GM19468 (cell line): ENCODE results near the gene DCAKD.

Source experiments
- ATAC-seq: cut with Tn5 transposase; IDR thresholded peaks from one replicate; pipeline ENCODE4 v1.9.1; 2021; ENCODE audit warnings: mild to moderate bottlenecking, moderate library complexity, moderate number of reproducible peaks; ENCODE audit not compliant: unreplicated experiment; ENCODE audit errors: extremely low read depth

Gene DCAKD, protein sequence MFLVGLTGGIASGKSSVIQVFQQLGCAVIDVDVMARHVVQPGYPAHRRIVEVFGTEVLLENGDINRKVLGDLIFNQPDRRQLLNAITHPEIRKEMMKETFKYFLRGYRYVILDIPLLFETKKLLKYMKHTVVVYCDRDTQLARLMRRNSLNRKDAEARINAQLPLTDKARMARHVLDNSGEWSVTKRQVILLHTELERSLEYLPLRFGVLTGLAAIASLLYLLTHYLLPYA

DNA sequence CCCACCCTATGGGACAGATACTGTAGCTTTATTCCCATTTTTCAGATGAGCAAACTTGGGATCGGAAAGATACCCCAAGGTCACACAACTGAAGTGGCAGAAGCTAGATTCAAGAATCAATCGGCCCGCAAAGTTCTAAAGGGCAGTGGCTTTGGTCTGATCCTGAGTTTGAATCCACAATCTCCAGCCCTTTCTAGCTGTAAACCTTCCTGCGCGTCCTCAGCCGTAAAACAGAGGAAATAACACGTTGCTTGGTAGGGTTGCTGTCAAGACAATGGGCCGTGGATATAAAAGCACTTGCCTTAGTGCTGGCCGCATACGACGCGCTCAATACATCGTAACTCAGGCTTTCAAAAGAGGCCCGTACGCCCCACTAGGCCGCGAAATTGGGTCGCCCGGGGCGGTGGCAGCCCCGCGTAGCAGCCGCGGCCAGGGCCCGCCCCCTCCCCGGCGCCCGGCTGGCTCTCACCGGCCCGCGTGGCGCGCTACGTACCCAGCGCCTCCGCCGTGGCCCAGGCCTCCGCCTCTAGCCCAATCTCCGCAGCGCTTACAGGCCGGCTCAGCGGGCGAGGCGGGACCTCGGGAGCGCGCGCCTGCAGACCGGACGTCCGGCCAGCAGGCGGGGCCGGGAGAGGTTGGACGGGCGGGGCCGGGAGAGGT is at the start of gene DCAKD:
TSS of gene DCAKD (minus strand) at position 573 of the 660 bp plus-strand sequence. CDS start 16,747 bp downstream, outside the sequence.
- ATAC-seq = peak; percentile 79

DNA sequence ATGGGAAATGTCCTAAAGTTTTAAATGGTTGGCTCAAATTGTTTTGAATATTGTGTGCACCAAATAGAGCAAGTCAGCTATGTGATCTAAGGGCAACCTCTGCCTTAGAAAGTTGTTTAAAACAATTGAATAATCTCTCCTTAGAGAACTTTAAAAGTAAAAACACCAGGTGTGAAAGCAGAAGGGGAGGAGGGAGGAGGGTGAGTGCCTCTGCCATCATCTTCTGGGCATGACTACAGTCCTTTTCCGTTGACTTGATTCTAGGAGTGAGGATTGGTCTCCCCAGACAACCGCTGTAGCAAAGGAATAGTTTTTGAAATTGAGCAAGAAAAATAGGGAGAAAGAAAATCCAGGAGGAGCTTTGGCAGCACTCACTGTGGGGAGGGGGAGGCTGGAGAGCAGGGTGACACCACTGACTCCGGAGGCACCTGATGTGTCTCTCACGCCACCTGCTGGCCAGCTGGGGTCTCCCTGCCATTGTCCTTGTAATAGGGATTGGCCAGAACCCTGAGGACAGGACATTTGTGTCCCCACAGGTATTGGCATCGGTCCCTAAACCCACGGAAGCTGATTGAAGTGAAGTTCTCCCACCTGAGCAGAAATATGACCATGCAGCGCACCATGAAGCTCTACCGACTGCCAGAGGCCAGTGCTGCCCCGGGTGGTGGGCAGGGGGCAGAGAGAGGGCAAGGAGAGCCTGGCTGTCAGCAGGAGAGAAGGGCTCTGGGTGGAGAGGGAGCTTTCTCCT is 47.6 kb upstream of the DCAKD start:
- ATAC-seq = no peak

DNA sequence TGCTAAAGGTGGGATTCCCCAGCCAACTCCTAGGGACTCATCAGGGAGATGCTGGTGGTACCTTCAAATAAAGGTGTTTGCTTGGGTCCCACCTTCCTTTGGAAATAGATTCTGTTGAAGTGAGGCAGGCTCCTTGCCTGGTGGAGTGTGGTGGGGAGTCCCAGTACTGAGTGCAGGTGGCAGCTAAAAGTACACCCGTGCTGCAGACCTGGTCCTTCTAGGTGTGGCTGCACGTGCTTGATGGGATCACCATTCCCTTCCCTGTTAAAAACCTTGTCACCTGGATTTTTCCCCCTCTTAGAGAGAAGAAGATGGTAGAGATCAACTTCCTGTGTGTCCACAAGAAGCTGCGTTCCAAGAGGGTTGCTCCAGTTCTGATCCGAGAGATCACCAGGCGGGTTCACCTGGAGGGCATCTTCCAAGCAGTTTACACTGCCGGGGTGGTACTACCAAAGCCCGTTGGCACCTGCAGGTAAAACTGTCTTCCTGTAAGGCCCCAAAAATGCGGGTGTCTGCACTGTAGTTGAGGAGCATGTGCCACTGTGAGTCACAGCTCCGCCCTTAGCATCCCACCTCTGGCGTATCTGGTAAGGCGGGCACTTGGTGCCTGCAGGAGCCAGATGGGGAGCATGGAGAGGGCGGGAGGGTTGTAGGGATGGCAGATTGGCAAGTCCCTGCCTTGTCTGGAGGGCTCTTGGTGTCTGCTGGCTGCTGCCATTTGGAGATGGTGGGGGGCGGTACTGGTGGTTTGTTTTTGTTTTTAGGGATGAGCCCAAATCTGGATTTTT is 46.8 kb upstream of the DCAKD start:
- ATAC-seq = no peak

DNA sequence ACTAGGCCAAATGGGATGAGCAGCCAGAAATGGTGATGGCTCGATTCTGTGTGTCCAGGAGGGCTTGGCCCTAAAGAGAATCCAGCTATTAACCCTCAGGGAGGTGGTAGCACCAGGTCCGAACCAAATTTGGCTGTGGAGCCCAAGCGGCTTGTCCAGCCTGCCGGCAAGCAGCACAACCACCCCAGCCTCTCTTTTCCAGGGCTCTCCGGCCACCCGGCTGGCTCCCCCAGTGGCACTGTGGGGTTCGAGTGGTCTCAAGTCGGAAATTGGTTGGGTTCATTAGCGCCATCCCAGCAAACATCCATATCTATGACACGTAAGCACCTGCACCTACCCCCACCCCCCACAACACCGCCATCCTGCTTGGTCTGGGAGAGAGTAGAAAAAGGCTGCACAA is 45.5 kb upstream of the DCAKD start:
- ATAC-seq = no peak

DNA sequence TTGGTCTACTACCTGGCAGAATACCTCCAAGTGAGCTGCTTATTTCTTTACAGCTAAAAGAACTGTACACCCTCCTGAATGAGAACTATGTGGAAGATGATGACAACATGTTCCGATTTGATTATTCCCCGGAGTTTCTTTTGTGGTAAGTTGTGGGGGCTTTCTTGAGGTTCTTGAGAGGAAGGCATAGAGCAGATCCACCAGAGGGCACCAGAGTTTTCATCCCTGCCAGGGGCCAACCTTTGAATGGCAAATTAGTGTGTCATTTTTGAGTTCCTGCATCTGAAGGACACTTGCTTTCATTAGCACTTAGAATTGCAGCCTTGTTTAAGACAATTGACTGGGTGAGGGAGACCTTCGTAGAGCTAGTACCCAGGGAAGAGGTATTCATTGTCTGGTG is 44.7 kb upstream of the DCAKD start:
- no peak for ATAC-seq

DNA sequence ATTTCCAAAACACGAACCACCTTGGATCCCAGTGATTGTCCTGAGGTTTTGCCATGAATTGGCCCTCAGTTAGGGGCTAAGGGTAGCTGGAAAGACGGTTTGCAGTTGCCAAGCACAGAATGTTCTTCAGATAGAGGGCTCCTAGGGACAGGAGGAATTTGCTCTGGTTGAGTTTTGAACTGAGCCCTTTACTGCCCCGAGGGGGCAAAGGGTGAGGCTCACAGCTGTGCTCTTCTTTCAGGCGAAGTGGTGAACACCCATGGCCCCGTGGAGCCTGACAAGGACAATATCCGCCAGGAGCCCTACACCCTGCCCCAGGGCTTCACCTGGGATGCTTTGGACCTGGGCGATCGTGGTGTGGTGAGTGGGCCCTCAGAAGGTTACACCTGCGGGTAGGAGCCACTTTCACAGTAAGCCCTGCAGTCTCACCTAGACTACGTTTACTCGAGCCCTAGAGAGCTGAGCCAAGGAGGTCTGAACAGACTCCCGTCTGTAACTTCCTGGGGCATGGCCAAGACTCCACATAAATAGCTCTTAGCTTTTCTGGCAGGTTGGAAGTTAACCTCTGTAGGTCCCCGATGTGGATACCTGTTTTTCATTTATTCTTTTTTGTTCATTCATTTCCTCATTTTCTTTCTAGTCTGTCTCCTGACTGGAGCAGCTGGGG is 42.1 kb upstream of the DCAKD start:
- ATAC-seq = no peak

DNA sequence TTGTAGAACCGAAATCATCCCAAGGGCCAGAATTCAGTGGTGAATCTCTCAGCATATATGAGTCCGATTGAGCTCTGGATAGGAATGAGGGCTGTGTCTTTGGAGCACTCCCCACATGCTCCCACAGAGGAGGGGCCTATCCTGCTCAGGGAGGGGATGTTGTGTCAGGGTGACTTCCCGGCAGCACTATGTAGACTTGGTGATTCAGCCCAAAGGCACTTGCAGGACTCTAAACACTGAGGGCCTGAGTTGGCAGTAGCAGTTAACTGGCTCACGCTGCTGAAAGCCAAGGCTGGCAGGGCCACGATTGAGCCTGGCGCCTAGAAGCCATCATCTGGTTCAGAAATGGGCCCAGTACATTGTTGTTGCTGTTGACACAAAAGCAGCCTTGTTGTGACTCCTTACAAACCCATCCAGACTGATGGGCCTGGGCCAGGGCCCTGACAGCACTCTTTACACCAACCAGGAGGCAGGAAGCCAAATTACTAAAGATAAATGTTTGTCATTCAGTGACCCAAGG is 41.5 kb upstream of the DCAKD start:
- no peak for ATAC-seq

DNA sequence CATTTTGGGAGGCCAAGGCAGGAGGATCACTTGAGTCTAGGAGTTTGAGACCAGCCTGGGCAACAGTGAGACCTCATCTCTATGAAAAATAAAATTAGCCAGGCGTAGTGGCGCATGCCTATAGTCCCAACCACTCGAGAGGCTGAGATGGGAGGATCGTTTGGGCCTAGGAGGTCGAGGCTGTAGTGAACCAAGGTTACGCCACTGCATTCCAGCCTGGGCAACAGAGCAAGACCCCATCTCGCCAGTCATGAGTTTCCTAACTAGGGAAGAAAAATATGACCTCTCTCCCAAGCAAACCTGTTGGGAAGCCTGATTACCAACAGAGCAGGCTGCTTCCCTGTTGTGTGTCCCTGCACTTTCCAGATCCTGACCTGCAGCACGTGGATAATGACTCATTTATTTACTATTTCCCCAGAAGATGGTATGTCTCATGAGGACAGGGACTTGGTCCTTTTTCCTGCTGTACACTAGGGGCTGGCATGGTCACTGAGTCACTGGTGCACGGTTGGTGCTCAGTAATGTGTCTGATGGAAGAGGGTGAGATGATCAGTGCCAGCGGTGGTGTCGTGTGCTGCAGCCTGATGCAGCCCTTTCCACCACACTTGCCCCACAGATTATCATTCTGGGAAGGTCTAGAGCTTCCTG is 40.5 kb upstream of the DCAKD start:
- no peak for ATAC-seq

DNA sequence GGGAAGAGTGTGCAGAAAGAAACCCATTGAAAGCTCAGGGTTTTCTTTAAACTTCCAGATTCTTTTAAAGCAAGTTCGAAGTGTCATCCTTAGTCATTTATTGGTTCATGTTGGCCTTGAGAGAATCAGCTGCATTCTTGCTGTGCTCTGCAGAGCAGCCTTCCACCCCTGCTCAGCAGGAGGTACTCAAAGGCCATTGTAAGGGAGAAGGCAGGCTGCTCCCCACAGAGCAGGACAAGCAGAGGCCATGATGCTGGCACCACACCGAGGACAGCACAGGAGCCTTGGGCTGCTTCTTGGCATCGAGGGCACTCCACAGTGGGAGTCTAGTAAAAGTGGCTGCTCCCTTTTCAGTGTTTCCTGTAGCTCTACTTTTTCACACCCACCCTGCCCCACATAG is 39.3 kb upstream of the DCAKD start:
- ATAC-seq = no peak

DNA sequence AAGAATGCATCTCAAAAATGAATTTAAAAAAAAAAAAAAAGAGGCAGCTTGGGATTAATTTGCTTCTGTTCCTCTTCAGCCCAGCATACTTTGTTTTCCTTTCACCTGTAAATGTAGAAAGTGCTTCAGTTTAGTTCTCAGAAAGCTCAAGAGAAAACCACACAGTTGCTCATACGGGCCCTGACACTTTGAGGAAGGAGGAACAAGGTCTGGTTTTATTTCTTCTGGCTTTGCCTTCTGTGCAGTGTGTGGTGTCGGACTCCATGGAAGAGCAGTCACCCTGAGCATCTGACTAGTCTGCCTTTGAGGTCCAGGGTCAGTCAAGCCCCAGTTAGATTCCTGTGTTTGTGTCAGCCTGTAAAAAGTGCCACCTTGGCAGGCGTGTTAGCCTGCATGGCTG is 37.3 kb upstream of the DCAKD start:
- no peak for ATAC-seq

DNA sequence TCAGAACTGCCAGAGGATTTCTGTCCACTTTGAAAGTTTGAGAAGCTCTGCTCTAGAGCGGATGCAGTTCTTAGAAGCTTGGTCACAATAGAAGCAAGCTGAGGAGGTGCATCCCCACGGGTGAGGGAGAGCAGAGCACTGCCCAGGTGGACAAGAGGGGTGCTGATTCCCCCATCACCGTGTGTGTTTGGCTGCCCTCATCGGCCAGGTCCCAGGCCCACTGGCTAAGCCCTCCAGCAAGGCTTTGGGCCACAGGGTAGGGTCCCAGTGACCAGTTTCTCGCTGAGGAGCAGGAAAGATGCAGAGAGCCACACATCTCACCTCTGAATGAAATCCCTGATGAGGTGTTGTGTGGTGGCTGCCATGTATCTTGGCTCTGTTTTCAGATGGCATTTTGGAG is 36.5 kb upstream of the DCAKD start:
- no peak for ATAC-seq

DNA sequence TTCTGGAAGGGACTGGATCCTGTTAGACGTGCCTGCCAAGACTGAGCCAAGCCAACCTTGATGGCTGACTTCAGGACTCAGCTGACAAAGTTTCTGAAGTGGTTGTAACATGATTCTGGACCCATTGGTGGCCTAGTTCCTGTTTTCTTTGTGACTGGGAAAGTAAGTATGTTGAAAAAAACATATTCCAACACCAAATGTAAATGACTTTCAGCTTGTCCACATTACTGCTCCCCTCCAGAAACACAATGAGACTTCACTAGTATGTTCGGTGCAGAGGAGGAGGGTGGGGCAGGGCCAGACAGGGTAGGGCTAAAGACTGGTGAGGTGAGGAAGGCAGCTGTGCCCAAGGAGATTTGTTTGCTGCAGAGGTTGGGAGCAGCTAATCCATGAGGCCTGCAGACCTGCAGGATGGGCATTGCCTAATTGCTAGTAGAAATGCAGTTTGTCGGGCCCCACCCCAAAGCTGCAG is 36.1 kb upstream of the DCAKD start:
- ATAC-seq = no peak

DNA sequence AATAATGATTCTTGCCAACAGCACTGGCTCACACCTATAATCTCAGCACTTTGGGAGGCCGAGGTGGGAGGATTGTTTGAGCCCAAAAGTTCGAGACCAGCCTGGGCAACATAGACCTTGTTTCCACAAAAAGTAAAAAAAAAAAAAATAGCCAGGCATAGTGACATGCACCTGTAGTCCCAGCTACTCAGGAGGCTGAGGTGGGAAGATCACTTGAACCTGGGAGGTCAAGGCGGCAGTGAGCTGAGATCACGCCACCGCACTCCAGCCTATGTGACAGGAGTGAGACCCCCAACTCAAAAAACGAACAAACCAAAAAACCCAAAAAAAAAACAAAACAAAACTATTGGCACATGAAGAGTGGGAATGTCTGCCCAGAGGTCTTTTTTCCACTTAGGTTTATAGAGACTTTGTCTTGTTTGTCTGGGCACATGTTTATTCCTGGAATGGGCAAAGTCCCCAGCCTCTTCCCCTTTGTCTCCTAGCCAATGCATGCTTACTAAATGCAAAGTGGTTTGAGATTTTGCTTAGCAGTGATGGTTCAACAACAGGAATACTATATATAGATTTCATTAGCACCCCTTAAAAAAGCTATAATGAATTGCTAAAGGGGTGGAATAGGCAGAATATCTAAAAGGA is 35.6 kb upstream of the DCAKD start:
- ATAC-seq = no peak

DNA sequence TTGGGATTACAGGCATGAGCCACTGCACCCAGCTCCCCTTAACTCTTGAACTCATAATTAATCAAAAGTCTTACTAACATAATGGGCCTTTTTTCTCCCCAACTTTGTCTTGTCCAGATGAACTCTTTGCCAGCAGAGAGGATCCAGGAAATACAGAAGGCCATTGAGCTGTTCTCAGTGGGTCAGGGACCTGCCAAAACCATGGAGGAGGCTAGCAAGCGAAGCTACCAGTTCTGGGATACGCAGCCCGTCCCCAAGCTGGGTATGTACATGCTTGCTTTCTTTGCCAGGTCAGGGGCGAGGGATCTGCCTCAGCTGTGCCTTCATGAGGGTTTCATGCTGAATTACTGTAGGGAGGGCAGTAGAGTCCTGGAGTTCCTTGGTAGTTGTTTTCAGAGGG is 35.0 kb upstream of the DCAKD start:
- no peak for ATAC-seq

DNA sequence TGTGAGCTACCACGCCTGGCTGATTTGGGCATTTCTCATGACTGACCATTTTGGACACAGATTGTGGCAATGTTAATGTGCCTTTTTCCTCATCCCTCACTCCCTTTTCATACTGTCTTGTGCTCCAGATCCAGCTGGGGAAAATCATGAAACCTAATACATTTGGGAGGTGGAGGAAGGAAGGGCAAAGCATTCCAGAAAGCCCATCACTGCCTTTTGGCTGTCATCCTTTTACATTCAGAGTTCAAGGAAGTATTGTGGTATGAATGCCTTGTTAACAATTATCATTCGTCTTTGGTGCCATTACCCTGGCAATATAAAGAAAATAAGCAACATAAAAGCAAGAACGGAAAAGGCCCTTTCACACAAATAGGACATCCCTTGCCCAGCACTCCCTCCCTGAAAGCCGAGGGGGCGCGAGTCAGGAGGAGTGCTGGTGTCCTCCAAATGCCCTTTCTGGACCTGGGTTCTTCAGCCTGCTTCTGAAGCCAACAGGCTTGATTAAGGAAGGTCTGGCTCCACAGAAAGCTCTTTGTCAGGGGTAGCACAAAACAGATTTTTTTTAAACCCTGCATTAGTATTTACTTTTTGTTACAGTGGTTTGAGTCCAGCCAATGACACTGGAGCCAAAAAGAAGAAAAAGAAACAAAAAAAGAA is 29.7 kb upstream of the DCAKD start:
- no peak for ATAC-seq

DNA sequence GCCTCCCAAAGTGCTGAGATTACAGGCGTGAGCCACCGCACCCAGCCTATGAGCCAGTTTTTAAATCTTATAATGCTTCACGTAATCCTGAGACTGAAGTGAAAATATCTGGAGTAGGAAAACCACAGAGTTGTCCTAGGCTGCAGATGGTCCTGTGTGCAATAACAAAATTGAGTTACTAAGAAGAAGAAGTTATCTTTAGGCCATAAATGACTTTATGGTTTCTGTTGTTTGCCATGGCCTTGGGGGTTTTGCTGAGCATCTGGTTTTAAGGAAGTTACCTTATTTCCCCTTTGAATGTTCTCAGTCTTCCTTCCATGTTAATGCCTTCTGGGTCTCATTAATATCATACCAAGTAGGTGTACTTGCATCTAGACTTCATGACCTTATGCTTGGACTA is 26.2 kb upstream of the DCAKD start:
- no peak for ATAC-seq

DNA sequence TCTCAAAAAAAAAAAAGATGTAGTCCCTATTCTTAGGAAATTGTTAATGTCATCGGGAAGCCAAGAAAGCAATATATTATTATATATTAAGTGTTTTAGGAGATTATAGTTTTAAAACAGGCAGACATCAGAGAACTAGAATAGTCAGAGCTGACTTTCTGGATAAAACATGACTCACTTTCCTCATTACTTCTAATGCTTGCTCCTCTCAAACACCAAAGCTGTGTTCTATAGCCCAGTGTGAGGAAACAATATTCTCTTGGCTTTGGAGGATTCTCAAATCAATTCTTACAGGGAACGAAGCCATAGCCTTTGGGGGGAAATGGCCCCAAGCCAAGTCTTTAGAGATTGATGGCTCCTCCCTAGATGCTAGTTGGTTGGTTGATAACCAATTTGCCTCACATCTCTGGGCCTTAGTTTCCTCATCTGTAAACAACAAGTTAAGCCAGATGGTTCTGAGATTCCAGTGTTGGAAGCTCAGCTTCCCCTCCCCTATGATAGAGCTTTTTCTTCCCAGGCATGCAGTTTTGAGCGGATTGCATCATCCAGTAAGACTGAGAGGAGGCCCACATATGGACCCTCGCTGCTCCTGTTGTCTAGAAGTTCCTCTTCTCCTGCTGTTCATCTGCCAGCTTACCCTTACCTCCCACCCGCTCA is 22.1 kb upstream of the DCAKD start:
- ATAC-seq = no peak

DNA sequence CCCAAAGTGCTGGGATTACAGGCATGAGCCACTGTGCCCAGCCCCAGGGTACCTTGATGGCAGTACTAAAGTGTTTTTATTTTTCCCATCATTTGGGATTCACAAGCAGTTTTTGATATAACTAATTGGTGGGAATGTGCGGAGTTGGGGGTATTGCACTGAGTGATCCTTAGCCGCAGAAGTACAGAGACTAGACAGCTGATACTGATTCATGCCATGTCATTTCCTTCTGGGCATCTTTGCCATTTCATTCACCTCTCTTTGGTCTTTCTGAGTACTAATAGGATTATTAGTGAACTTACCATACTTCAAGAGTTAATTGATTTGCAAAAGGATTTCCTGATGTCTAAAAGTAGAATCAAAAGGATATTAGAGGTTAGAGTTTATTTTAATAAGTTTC is 19.4 kb upstream of the DCAKD start:
- no peak for ATAC-seq
